B cell (primary cell): ENCODE data around the gene TXNDC11.

Experiments used
- CTCF ChIP-seq: fragments of 200-600 bp; IDR thresholded peaks from one replicate; pipeline ENCODE4 v1.8.0; 2022; ENCODE audit warnings: antibody characterized with exemption, mild to moderate bottlenecking
- EZH2 ChIP-seq: IDR thresholded peaks from 2 replicates; pipeline ENCODE4 v1.6.1; 2012; ENCODE audit warnings: borderline replicate concordance, low read depth, mild to moderate bottlenecking, moderate library complexity, low read length; ENCODE audit not compliant: insufficient read depth, poor library complexity, severe bottlenecking

- TF ChIP-seq CTCF (no peak), EZH2 (no peak)
Measured at GRCh38 chr16:11669380-11670146, 73.1 kb downstream of the TXNDC11 start.
